ENCODE data around the gene TMEM204. TPM values are rescaled to one million over a fixed set of nuclear protein-coding genes. Genes with fewer than 3 reads are reported as not detected.
"Not testable (repeated sequence)": the region's sequence is repeated elsewhere in the genome, so short reads cannot be mapped to it uniquely, and the experiment has no call there.

TMEM204 gene
- total RNA-seq, 1 donor from 2014 or later, result under 0.01 TPM

DNA sequence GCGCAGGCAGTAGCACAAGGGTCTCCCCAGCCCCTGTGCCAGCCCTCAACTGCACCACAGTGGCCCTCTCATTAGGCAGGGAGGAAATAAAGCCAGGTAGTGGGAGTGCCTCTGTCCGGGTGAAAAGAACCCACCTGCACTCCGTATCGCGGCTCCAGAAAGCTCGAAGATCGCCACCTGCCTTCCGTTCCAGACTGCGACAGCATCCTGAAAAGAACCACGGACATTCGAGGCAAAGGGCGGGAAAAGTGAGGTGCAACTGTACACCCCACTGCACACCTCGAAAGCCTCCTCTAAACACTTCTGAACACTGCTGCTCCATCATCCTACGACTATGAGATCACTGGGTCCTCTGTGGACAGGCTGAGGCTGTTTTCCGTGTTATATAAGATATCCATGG is 49.7 kb downstream of the TMEM204 start:
- FAIRE-seq (no peak), DNase-seq (ENCODE audit: low read depth) (no peak)
- H3K4me3 ChIP-seq (ENCODE audit: low read depth, low read length), result no peak overlapping the region
- peaks cover 8% of the 10 kb centered on the region for H3K36me3 ChIP-seq (ENCODE audit: control insufficient read depth, insufficient read depth, low read length)
- no peaks in the 10 kb centered on the region for H3K27me3 ChIP-seq (ENCODE audit: control insufficient read depth, insufficient read depth, low read length)
- TF ChIP-seq, protein P1, sequence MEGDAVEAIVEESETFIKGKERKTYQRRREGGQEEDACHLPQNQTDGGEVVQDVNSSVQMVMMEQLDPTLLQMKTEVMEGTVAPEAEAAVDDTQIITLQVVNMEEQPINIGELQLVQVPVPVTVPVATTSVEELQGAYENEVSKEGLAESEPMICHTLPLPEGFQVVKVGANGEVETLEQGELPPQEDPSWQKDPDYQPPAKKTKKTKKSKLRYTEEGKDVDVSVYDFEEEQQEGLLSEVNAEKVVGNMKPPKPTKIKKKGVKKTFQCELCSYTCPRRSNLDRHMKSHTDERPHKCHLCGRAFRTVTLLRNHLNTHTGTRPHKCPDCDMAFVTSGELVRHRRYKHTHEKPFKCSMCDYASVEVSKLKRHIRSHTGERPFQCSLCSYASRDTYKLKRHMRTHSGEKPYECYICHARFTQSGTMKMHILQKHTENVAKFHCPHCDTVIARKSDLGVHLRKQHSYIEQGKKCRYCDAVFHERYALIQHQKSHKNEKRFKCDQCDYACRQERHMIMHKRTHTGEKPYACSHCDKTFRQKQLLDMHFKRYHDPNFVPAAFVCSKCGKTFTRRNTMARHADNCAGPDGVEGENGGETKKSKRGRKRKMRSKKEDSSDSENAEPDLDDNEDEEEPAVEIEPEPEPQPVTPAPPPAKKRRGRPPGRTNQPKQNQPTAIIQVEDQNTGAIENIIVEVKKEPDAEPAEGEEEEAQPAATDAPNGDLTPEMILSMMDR (IDR thresholded peaks at IDR 0.05; ENCODE audit: insufficient read depth, low read length, severe bottlenecking), result no peak

GRCh38 chr16:1584926-1585484 is 51.5 kb downstream of the TMEM204 start:
- TF ChIP-seq, protein P1 (IDR thresholded peaks at IDR 0.05; ENCODE audit: insufficient read depth, low read length, severe bottlenecking), result no peak

DNA sequence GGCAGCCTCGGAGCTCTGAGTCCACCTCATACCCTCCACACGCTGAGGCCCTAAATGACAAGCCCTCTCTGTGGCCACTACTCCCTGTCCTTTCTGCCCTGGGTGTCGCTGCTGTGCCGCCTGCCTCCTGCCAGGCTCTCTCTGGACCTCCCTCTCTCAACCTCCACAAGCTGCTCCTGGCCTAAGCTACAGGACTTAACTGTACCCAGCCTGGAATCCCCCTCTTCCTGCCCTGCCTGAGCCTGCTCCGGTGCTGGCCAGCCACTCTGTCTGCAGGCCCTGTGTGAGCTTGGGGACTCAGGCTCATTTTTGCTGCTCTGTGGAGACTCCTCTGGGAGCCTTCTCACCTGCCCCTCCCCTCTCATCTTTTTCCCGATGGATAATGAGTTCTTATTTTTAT is 56.9 kb downstream of the TMEM204 start:
- no peak for FAIRE-seq

More at GRCh38 chr16:1584926-1585484, 51.5 kb downstream of the TMEM204 start:
- Histone ChIP-seq H3K27me3 (ENCODE audit: control insufficient read depth, insufficient read depth, low read length) (no peaks in the 10 kb centered on the region), H3K4me3 (ENCODE audit: low read depth, low read length) (no peak overlapping the region), H3K36me3 (ENCODE audit: control insufficient read depth, insufficient read depth, low read length) (peaks cover 8% of the 10 kb centered on the region)
- no peak for DNase-seq (ENCODE audit: low read depth)
- FAIRE-seq, result peak; percentile 40

GRCh38 chr16:1590930-1591705 is 57.7 kb downstream of the TMEM204 start:
- no peak for FAIRE-seq
- no peak for DNase-seq (ENCODE audit: low read depth)
- no peak overlapping the region for H3K4me3 ChIP-seq (ENCODE audit: low read depth, low read length)

More for the DNA sequence above, 56.9 kb downstream of the TMEM204 start:
- H3K36me3 ChIP-seq (ENCODE audit: control insufficient read depth, insufficient read depth, low read length), result peaks cover 8% of the 10 kb centered on the region
- TF ChIP-seq, protein P1 (IDR thresholded peaks at IDR 0.05; ENCODE audit: insufficient read depth, low read length, severe bottlenecking), result no peak
- no peak for DNase-seq (ENCODE audit: low read depth)
- no peak overlapping the region for H3K4me3 ChIP-seq (ENCODE audit: low read depth, low read length)
- no peaks in the 10 kb centered on the region for H3K27me3 ChIP-seq (ENCODE audit: control insufficient read depth, insufficient read depth, low read length)

DNA sequence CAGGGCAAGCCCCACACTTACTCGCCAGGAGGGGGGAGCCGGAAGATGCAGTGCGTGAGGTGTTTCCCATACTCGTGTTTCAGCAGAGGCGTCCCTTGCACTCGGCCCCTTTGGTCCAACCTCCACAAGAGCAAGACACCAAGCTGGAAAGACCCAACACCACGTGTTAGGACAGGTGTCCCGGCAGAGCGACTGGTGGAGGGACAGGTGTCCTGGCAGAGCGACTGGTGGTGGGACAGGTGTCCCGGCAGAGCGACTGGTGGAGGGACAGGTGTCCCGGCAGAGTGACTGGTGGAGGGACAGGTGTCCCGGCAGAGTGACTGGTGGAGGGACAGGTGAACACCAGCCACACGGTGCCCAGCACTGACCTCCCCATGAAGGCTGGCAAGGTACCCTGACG is 59.0 kb downstream of the TMEM204 start:
- no peaks in the 10 kb centered on the region for H3K27me3 ChIP-seq (ENCODE audit: control insufficient read depth, insufficient read depth, low read length)
- no peaks in the 10 kb centered on the region for H3K36me3 ChIP-seq (ENCODE audit: control insufficient read depth, insufficient read depth, low read length)
- DNase-seq (ENCODE audit: low read depth) (no peak), FAIRE-seq (peak; percentile 81)
- TF ChIP-seq, protein P1 (IDR thresholded peaks at IDR 0.05; ENCODE audit: insufficient read depth, low read length, severe bottlenecking), result no peak
- H3K4me3 ChIP-seq (ENCODE audit: low read depth, low read length), result no peak overlapping the region

More at GRCh38 chr16:1590930-1591705, 57.7 kb downstream of the TMEM204 start:
- Histone ChIP-seq H3K36me3 (ENCODE audit: control insufficient read depth, insufficient read depth, low read length) (peaks cover 7% of the 10 kb centered on the region), H3K27me3 (ENCODE audit: control insufficient read depth, insufficient read depth, low read length) (no peaks in the 10 kb centered on the region)
- TF ChIP-seq, protein P1 (IDR thresholded peaks at IDR 0.05; ENCODE audit: insufficient read depth, low read length, severe bottlenecking), result no peak

GRCh38 chr16:1595511-1595910 is 62.0 kb downstream of the TMEM204 start:
- H3K4me3 ChIP-seq (ENCODE audit: low read depth, low read length); H3K36me3 ChIP-seq (ENCODE audit: control insufficient read depth, insufficient read depth, low read length); FAIRE-seq; H3K27me3 ChIP-seq (ENCODE audit: control insufficient read depth, insufficient read depth, low read length): not testable (repeated sequence)
- peak; percentile 39 for DNase-seq (ENCODE audit: low read depth)
